HG02885 (cell line): ENCODE measurements around the gene DHRS3.
"Not testable (repeated sequence)": the region's sequence is repeated elsewhere in the genome, so short reads cannot be mapped to it uniquely, and the experiment has no call there.

Source experiments
- ATAC-seq: cut with Tn5 transposase; IDR thresholded peaks from one replicate; pipeline ENCODE4 v1.9.1; 2021; ENCODE audit warnings: mild to moderate bottlenecking; ENCODE audit not compliant: unreplicated experiment, poor library complexity

DHRS3 gene, protein sequence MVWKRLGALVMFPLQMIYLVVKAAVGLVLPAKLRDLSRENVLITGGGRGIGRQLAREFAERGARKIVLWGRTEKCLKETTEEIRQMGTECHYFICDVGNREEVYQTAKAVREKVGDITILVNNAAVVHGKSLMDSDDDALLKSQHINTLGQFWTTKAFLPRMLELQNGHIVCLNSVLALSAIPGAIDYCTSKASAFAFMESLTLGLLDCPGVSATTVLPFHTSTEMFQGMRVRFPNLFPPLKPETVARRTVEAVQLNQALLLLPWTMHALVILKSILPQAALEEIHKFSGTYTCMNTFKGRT

DNA sequence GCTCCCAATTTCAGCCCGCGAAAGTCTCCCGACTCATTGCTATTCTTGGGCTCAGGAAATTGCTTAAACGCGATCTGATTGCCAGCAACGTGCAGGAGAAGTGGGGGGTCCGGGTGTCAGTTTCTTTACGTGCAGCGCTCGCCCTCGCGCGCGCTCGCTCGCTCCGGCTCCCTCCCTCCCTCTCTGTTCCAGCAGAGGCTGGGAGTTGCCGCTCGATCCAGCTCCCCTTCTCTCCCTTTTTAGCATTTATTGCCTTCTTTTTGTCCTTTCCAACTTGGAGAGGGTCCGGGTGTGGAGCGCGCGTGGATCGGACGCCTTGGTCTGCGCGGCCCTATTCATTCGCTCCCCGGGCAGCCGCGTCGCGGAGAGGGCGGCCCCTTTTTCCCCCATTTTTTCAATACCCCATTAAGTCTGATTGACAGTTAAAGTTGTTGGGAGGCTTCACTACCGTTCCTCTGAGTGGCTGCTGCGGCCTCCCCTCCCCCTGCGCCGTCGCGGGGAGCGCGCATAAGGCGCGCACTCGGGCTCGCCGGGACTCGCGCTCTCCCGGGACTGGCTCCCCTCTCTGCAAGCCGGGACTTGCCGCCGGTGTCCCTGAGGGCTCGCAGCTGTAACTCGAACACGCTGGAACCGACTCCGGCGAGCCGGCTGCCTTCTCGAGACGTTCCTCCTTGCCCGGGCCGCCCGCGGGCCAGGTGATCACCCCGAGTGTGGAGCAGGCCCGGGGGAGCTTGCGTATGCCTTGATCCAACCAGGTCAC lies at the start of gene DHRS3:
TSS of gene DHRS3 (minus strand) at position 310 of the 760 bp plus-strand sequence. CDS start 862 bp downstream, outside the sequence.
- no peak for ATAC-seq

GRCh38 chr1:12666141-12666735 lies 48.2 kb upstream of the DHRS3 start:
- ATAC-seq = no peak

DNA sequence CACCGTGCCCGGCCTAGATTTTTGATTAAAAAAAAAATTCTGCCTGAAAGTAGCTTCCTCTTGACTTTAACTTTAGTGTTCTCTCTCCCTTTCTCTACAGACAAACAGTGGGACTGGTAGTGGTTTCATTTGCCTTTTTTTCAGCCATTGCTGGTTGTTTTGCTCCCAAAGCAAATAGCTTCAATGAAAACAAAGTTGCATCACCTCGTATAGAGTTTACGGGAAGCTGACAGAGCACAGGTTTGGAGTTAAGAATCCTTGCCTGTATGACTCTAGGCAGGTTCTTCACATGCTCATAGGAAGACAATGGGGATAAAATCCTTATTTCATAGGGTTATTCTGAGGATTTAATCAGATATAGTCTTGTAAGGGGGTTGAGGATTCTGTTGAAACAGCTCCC lies 47.5 kb upstream of the DHRS3 start:
- ATAC-seq = no peak

DNA sequence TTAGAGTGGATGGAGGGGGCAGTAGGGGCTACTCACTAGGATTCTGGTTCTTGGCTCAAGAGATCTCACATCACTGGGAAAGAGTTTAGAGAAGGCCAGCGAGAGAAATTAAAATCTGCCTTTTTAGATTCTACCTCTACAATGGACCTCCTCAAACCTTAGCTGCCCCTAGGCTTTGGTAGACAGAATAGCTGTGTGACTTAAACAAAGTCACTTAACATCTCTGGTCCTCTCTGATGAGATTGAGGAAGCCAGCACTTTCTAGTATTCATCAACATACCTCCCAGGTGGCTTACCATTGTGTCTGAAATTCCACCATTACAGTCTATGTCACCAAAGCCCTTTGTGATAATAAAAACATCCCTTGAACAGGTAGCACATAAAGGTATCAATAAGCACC lies 44.5 kb upstream of the DHRS3 start:
- ATAC-seq = no peak

GRCh38 chr1:12661606-12662219 lies 43.7 kb upstream of the DHRS3 start:
- ATAC-seq = no peak

GRCh38 chr1:12658531-12659453 lies 40.8 kb upstream of the DHRS3 start:
- ATAC-seq = no peak

- not testable (repeated sequence) for ATAC-seq
Observed at GRCh38 chr1:12657885-12658512, 40.0 kb upstream of the DHRS3 start.

- ATAC-seq = no peak
Observed at GRCh38 chr1:12657060-12657884, 39.3 kb upstream of the DHRS3 start.

- no peak for ATAC-seq
Observed at GRCh38 chr1:12656575-12656974, 38.6 kb upstream of the DHRS3 start.

- ATAC-seq = no peak
Observed at GRCh38 chr1:12654657-12655056, 36.6 kb upstream of the DHRS3 start.

DNA sequence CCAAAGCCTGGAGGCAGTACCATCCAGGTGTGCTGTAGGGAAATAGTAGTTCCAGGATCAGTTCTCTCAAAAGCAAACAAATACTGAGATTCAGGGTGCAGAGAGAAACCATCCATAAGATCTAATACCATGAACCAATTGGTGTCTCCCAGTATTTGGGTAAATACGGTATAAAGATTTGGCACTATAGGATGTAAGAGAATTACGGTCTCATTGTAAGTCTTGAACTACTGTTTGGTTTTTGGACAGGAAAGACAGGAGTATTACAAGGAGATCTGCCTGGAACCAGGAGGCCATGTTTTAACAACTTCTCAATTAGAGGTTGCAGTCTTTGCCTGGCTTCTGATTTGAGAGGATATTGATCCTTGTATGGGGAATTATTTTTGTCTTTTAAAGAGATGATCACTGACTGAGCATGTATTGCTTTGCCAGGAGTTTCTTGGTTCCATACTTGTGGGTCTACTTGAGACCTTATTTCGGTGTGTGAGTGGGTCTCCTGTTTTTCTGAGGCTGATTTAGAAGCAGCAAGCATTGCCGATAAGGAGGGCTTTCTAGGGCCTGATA lies 36.1 kb upstream of the DHRS3 start:
- no peak for ATAC-seq

- ATAC-seq = no peak
Observed at GRCh38 chr1:12649971-12650421, 32.0 kb upstream of the DHRS3 start.

DNA sequence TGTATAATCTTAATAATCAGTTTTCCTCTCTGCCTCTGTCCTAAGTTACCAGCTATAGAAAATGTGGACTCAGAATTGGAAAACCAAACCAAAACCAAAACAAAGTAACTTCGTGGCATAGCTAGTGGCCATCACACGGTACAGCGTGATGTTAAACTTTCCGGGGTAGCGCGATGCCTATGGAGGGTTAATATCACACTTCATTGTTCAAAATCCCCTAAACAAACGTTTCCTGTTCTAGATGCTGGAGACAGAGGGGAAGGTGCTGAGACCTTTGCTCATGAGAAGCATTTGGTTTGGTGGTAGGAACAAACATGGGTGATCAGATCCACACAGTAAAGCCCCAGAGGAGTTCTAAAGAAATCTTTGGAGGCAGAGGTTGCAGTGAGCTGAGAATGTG lies 30.7 kb upstream of the DHRS3 start:
- no peak for ATAC-seq

DNA sequence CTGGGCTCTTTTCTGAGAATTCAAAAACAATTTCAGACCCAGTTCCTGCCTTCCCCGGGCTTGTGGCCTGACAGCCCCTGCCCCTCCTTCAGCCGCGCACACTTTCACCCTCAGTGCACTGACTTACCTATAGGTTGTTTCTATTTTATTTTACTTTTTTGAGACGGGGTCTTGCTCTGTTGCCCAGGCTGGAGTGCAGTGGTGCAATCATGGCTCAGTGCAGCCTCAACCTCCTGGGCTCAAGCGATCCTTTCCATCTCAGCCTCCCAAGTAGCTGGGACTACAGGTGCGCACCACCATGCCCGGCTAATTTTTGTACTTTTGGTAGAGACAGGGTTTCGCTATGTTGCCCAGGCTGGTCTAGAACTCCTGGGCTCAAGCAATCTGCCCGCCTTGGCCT lies 27.4 kb upstream of the DHRS3 start:
- not testable (repeated sequence) for ATAC-seq

- no peak for ATAC-seq
Observed at GRCh38 chr1:12644829-12645228, 26.8 kb upstream of the DHRS3 start.

GRCh38 chr1:12644237-12644636 lies 26.2 kb upstream of the DHRS3 start:
- ATAC-seq = no peak

- ATAC-seq = no peak
Observed at GRCh38 chr1:12643785-12644184, 25.8 kb upstream of the DHRS3 start, which contains the start of gene AADACL4. Gene AADACL4, plus strand, starts transcription at chr1:12644085. Its CDS starts 462 bp downstream, at chr1:12644547.

DNA sequence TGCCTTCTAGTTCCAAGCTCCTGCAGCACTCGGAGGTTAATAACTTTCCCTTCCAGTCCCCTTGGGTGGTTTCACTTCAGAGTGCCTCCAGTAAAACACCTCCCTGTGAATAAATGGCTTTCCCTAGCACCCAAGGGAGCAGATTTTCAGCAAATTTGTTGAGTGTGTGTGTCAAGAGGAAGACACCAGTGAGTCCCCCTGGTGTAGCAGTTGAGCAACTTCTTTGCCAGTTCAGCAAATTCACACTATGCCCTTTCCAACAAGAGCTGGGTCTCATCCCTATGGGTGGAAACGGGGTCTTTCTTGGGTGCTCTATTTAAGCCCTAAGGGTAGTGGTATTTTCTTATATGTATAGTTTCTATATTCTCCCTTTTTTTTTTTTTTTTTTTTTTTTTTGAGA lies 25.1 kb upstream of the DHRS3 start:
- ATAC-seq = no peak
